Renal pelvis (tissue), 4 donors: ENCODE measurements around the gene TELO2. TPM values are rescaled to one million over a fixed set of nuclear protein-coding genes. Genes with fewer than 3 reads are reported as not detected.

ENCODE experiments used
- DNase-seq: peaks from one replicate; pipeline ENCODE4 v3.0.0-alpha.2; 2013
- polyA plus RNA-seq, 3 donors: library from polyadenylated mRNA; unstranded; fragments of 120-200 nt; gene quantifications; one replicate each; pipeline ENCODE4 v1.2.1, GENCODE V29; 2013; ENCODE audit not compliant: insufficient read length in 3 of 3

TELO2 gene
- polyA plus RNA-seq, 3 donors = 42.3 to 47.9 (median 43.6) TPM

- DNase-seq = no peak
These were observed 58.0 kb downstream of the TELO2 start for GRCh38 chr16:1551166-1551565.

GRCh38 chr16:1552129-1552528 lies 59.0 kb downstream of the TELO2 start:
- no peak for DNase-seq

- DNase-seq = no peak
These were observed 61.0 kb downstream of the TELO2 start for GRCh38 chr16:1553946-1554825.

DNA sequence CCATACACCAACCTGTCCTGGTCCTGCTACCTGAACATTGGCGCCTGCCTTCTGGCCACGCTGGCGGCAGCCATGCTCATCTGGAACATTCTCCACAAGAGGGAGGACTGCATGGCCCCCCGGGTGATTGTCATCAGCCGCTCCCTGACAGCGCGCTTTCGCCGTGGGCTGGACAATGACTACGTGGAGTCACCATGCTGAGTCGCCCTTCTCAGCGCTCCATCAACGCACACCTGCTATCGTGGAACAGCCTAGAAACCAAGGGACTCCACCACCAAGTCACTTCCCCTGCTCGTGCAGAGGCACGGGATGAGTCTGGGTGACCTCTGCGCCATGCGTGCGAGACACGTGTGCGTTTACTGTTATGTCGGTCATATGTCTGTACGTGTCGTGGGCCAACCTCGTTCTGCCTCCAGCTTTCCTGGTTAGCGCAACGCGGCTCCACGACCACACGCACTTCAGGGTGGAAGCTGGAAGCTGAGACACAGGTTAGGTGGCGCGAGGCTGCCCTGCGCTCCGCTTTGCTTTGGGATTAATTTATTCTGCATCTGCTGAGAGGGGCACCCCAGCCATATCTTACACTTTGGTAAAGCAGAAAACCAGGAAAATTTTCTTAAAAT lies 61.8 kb downstream of the TELO2 start:
- no peak for DNase-seq

DNA sequence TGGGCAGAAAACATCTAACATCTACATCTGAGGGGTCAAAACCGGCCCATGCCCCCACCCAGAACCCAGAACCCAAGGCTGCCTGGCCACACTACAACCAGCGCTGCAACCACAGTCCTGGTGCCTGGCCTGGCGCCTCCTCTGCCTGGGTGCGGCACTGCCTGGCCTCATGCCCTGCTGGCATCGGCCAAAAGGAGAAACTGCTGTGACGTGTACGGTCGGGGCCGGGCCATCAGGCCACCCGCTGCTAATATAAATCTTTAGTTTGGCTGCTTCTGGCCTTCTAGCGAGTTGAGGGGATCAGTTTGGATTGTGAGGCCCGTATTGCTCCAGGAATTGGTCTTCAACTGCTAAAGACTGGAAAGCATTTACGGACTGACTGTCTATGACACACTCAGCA lies 63.1 kb downstream of the TELO2 start:
- no peak for DNase-seq

- DNase-seq = no peak
These were observed 63.9 kb downstream of the TELO2 start for GRCh38 chr16:1557074-1557473.

- DNase-seq = no peak
These were observed 64.4 kb downstream of the TELO2 start for GRCh38 chr16:1557576-1557975.

- DNase-seq = no peak
These were observed 66.4 kb downstream of the TELO2 start for GRCh38 chr16:1559446-1559975.

Other genes with a start within 250 kb of the TELO2 start
- under 1 TPM in 1 of 3 donors, not detected in 2; 0.32 TPM for gene TPSD1, start 237.3 kb upstream of the TELO2 start, polyA plus RNA-seq
- 100 to 1,000 TPM; 147 to 171 (median 165) TPM for gene UBE2I, start 183.7 kb upstream of the TELO2 start, polyA plus RNA-seq
- gene BAIAP3, start 159.7 kb upstream of the TELO2 start, polyA plus RNA-seq = 1 to 10 TPM; 5.9 to 7.8 (median 7.0) TPM
- 10 to 100 TPM; 49.9 to 66.4 (median 61.6) TPM for gene TSR3, start 141.5 kb upstream of the TELO2 start, polyA plus RNA-seq
- 10 to 100 TPM; 68.7 to 72.9 (median 72.4) TPM for gene GNPTG, start 141.4 kb upstream of the TELO2 start, polyA plus RNA-seq
- gene UNKL, start 78.7 kb upstream of the TELO2 start, polyA plus RNA-seq = 10 to 100 TPM; 15.5 to 24.9 (median 24.1) TPM
- 10 to 100 TPM; 12.9 to 17.7 (median 14.6) TPM for gene UQCC4, start 72.6 kb upstream of the TELO2 start, polyA plus RNA-seq
- under 1 TPM in 2 of 3 donors, not detected in 1; 0.21 to 0.25 TPM for gene PERCC1, start 62.3 kb upstream of the TELO2 start, polyA plus RNA-seq
- gene CCDC154, start 48.8 kb upstream of the TELO2 start, polyA plus RNA-seq = 1 to 10 TPM; 2.3 to 4.4 (median 3.9) TPM
- 10 to 100 TPM; 53.4 to 61.1 (median 59.1) TPM for gene CLCN7, start 18.3 kb upstream of the TELO2 start, polyA plus RNA-seq
- not detected for gene PTX4, start 4.4 kb upstream of the TELO2 start, polyA plus RNA-seq
- gene TMEM204, start 40.3 kb downstream of the TELO2 start, polyA plus RNA-seq = 10 to 100 TPM; 17.6 to 25.8 (median 24.7) TPM
- gene IFT140, start 118.7 kb downstream of the TELO2 start, polyA plus RNA-seq = 10 to 100 TPM; 43.3 to 48.3 (median 46.2) TPM
- gene CRAMP1, start 119.0 kb downstream of the TELO2 start, polyA plus RNA-seq = 10 to 100 TPM; 16.6 to 30.6 (median 30.2) TPM
- 10 to 100 TPM; 75.4 to 83.3 (median 78.9) TPM for gene JPT2, start 184.9 kb downstream of the TELO2 start, polyA plus RNA-seq
- gene MAPK8IP3, start 212.8 kb downstream of the TELO2 start, polyA plus RNA-seq = 10 to 100 TPM; 55.4 to 85.5 (median 78.5) TPM